Liver (tissue), 9 donors: ENCODE data around the gene TRIM41. TPM values are rescaled to one million over a fixed set of nuclear protein-coding genes. Genes with fewer than 3 reads are reported as not detected.

Experiments used
- DNase-seq: peaks from one replicate; pipeline ENCODE4 v3.0.0-alpha.2; 2017; ENCODE audit warnings: low spot score
- H3K27ac ChIP-seq, 2 donors: one replicate each; pipeline ENCODE4 v1.7.0; 2013; ENCODE audit warnings: inconsistent platforms in 2 of 2, low read length in 2 of 2, control low read depth in 1 of 2, low read depth in 1 of 2, mild to moderate bottlenecking in 1 of 2
- H3K27me3 ChIP-seq, 4 donors: one replicate each; pipeline versions ENCODE4 v1.6.1 to v1.7.0; 2013; ENCODE audit warnings: low read length in 3 of 4, inconsistent platforms in 1 of 4, mild to moderate bottlenecking in 1 of 4, moderate library complexity in 1 of 4; ENCODE audit not compliant: control insufficient read depth in 4 of 4, insufficient read depth in 4 of 4
- H3K36me3 ChIP-seq, 4 donors: one replicate each; pipeline versions ENCODE4 v1.6.1 to v1.7.0; 2013; ENCODE audit warnings: low read length in 3 of 4, mild to moderate bottlenecking in 3 of 4, low read depth in 1 of 4, moderate library complexity in 1 of 4; ENCODE audit not compliant: control insufficient read depth in 4 of 4, insufficient read depth in 3 of 4
- H3K4me1 ChIP-seq, 4 donors: one replicate each; pipeline versions ENCODE4 v1.6.1 to v1.7.0; 2013; ENCODE audit warnings: low read length in 3 of 4, mild to moderate bottlenecking in 3 of 4, moderate library complexity in 1 of 4; ENCODE audit not compliant: control insufficient read depth in 4 of 4, insufficient read depth in 4 of 4
- H3K4me3 ChIP-seq, 3 donors: one replicate each; pipeline versions ENCODE4 v1.6.1 to v1.7.0; 2013; ENCODE audit warnings: low read length in 3 of 3, control low read depth in 1 of 3, low read depth in 1 of 3, mild to moderate bottlenecking in 1 of 3
- H3K9ac ChIP-seq, 2 donors: one replicate each; pipeline ENCODE4 v1.7.0; 2013; ENCODE audit warnings: low read length in 2 of 2, mild to moderate bottlenecking in 2 of 2, moderate library complexity in 2 of 2, control low read depth in 1 of 2, low read depth in 1 of 2
- H3K9me3 ChIP-seq, 4 donors: one replicate each; pipeline versions ENCODE4 v1.6.1 to v1.7.0; 2013; ENCODE audit warnings: low read length in 3 of 4; ENCODE audit not compliant: control insufficient read depth in 4 of 4
- EGR1 ChIP-seq, 2 donors: IDR thresholded peaks; 2 replicates each; pipeline ENCODE4 v1.6.1; 2016 to 2018; ENCODE audit warnings: antibody characterized with exemption in 2 of 2, low read depth in 2 of 2
- FOXA1 ChIP-seq: IDR thresholded peaks from 2 replicates; pipeline ENCODE4 v1.6.1; 2016; ENCODE audit warnings: antibody characterized with exemption
- FOXA2 ChIP-seq: IDR thresholded peaks from 2 replicates; pipeline ENCODE4 v1.6.1; 2016; ENCODE audit warnings: antibody characterized with exemption
- HNF4A ChIP-seq, 2 donors: conservative IDR thresholded peaks; 2 replicates each; pipeline ENCODE4 v1.6.1; 2016; ENCODE audit warnings: antibody characterized with exemption in 2 of 2, mild to moderate bottlenecking in 2 of 2
- HNF4G ChIP-seq: IDR thresholded peaks from 2 replicates; pipeline ENCODE4 v1.6.1; 2016; ENCODE audit warnings: antibody characterized with exemption
- JUND ChIP-seq, 2 donors: IDR thresholded peaks; 2 replicates each; pipeline ENCODE4 v1.6.1; 2016; ENCODE audit warnings: antibody characterized with exemption in 2 of 2
- NR2F2 ChIP-seq: IDR thresholded peaks from 2 replicates; pipeline ENCODE4 v1.6.1; 2016; ENCODE audit warnings: antibody characterized with exemption
- RAD21 ChIP-seq, 2 donors: IDR thresholded peaks; 2 replicates each; pipeline ENCODE4 v1.6.1; 2016; ENCODE audit warnings: antibody characterized with exemption in 2 of 2, mild to moderate bottlenecking in 2 of 2
- RXRA ChIP-seq, 2 donors: IDR thresholded peaks; 2 replicates each; pipeline ENCODE4 v1.6.1; 2017 to 2018; ENCODE audit warnings: antibody characterized with exemption in 2 of 2, mild to moderate bottlenecking in 1 of 2
- SP1 ChIP-seq: IDR thresholded peaks from 2 replicates; pipeline ENCODE4 v1.6.1; 2018; ENCODE audit warnings: antibody characterized with exemption, mild to moderate bottlenecking
- TAF1 ChIP-seq: conservative IDR thresholded peaks from 2 replicates; pipeline ENCODE4 v1.6.1; 2016; ENCODE audit warnings: antibody characterized with exemption, mild to moderate bottlenecking
- YY1 ChIP-seq: IDR thresholded peaks from 2 replicates; pipeline ENCODE4 v1.6.1; 2016; ENCODE audit warnings: antibody characterized with exemption, mild to moderate bottlenecking
- WGBS: extraction: QIAGEN DNeasy Blood & Tissue Kit; methylation state at CpG from one replicate; pipeline ENCODE4 v1.1.7; 2013; 5-methylcytosine and 5-hydroxymethylcytosine counted together
- polyA plus RNA-seq, 2 donors: library from polyadenylated mRNA; stranded (reverse) in 1 of 2; unstranded in 1 of 2; fragments of 200-250 nt in 1 of 2; fragments of >200 nt in 1 of 2; fragmentation: Nextera tagmentation in 1 of 2; extraction: Ambion mirVana in 1 of 2; gene quantifications; one replicate each; pipeline versions ENCODE4 v1.2.1 to v1.2.3, GENCODE V29; 2013 to 2015
- total RNA-seq, 2 donors: library from RNA; depleted of rRNA; stranded (reverse); fragments of >200 nt; gene quantifications; one replicate each; pipeline ENCODE4 v1.2.3, GENCODE V29; 2014
- TF ChIP-seq, protein P1 (sequence below): IDR thresholded peaks from 2 replicates; pipeline ENCODE4 v1.6.1; 2016; ENCODE audit warnings: antibody characterized with exemption
- TF ChIP-seq, protein P2 (sequence below): fragments of 150-350 bp; IDR thresholded peaks from 2 replicates; pipeline ENCODE4 v1.5.1; 2017; ENCODE audit warnings: improper control_type of control experiment, low read depth, low read length; ENCODE audit not compliant: missing input control
- TF ChIP-seq, protein P3 (sequence below): IDR thresholded peaks from 2 replicates; pipeline ENCODE4 v1.6.1; 2016; ENCODE audit warnings: antibody characterized with exemption
- donor health status: healthy.
- donor health status: healthy.
- donor health status: healthy.
- donor health status: healthy.
- donor health status: healthy.

TRIM41 gene
- total and polyA plus RNA-seq, 4 donors, result 2.8 to 14.1 (median 11.0) TPM

DNA sequence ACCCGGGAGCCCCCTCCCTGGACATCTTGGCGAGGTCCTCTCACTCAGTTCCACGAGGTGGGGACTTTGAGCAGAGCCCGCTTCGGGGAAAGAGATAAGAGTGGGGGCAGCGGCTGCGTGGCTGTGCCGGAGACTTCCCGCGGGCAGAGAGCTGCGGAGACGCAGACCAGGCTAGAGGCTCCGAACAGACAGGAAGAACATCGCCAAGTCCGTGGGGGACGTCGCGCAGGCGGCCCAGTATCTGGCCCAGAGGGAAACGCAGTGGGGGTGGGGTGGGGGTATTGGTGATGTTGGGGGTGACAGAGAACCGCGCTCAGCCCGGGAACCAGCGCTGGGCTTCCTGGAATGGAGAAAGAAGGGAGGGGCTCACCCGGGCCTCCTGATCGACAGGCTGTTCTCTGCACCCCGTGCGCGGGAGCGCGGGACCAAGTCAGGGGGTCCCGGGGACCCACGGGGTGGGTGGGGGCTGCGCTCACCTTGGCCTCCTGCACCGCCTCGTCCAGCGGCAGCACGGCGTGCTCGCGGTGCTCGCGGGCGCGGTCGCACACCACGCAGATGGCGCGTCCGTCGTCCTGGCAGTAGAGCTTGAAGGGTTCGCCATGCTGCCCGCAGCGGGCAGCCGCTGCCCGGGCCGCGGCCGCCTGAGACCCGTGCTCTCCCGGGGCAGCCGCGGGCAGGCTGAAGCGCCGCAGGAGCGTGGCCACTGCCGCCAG is 18.8 kb upstream of the TRIM41 start:
- DNase-seq, result no peak
- Histone ChIP-seq H3K4me1 (peaks cover 12 to 37% (median 26%) of the 10 kb centered on the region in 4 donors), H3K27ac (no peak overlapping the region), H3K27me3 (no peaks in the 10 kb centered on the region), H3K36me3 (no peaks in the 10 kb centered on the region), H3K9me3 (no peaks in the 10 kb centered on the region), H3K9ac (no peak overlapping the region), H3K4me3 (peak overlapping the region in 2 of 3 donors; percentile 45 to 52)
- 4% methylated on average over 67 of the region's 67 CpGs for WGBS
- no peak for TF ChIP-seq RXRA (IDR thresholded peaks at IDR 0.05)
- no peak for TF ChIP-seq YY1
- TF ChIP-seq, protein P1, sequence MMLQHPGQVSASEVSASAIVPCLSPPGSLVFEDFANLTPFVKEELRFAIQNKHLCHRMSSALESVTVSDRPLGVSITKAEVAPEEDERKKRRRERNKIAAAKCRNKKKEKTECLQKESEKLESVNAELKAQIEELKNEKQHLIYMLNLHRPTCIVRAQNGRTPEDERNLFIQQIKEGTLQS, result no peak
- TF ChIP-seq, protein P2, sequence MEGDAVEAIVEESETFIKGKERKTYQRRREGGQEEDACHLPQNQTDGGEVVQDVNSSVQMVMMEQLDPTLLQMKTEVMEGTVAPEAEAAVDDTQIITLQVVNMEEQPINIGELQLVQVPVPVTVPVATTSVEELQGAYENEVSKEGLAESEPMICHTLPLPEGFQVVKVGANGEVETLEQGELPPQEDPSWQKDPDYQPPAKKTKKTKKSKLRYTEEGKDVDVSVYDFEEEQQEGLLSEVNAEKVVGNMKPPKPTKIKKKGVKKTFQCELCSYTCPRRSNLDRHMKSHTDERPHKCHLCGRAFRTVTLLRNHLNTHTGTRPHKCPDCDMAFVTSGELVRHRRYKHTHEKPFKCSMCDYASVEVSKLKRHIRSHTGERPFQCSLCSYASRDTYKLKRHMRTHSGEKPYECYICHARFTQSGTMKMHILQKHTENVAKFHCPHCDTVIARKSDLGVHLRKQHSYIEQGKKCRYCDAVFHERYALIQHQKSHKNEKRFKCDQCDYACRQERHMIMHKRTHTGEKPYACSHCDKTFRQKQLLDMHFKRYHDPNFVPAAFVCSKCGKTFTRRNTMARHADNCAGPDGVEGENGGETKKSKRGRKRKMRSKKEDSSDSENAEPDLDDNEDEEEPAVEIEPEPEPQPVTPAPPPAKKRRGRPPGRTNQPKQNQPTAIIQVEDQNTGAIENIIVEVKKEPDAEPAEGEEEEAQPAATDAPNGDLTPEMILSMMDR, result no peak
- no peak for TF ChIP-seq HNF4G
- TF ChIP-seq, protein P3, sequence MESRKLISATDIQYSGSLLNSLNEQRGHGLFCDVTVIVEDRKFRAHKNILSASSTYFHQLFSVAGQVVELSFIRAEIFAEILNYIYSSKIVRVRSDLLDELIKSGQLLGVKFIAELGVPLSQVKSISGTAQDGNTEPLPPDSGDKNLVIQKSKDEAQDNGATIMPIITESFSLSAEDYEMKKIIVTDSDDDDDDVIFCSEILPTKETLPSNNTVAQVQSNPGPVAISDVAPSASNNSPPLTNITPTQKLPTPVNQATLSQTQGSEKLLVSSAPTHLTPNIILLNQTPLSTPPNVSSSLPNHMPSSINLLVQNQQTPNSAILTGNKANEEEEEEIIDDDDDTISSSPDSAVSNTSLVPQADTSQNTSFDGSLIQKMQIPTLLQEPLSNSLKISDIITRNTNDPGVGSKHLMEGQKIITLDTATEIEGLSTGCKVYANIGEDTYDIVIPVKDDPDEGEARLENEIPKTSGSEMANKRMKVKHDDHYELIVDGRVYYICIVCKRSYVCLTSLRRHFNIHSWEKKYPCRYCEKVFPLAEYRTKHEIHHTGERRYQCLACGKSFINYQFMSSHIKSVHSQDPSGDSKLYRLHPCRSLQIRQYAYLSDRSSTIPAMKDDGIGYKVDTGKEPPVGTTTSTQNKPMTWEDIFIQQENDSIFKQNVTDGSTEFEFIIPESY, result no peak
- TF ChIP-seq EGR1 (IDR thresholded peaks at IDR 0.05; ENCODE audit: low read depth in 2 of 2), result no peak
- no peak for TF ChIP-seq HNF4A (conservative IDR thresholded peaks at IDR 0.05)
- TF ChIP-seq RAD21 (IDR thresholded peaks at IDR 0.05), result no peak
- TF ChIP-seq FOXA1, result no peak
- no peak for TF ChIP-seq NR2F2
- no peak for TF ChIP-seq SP1

DNA sequence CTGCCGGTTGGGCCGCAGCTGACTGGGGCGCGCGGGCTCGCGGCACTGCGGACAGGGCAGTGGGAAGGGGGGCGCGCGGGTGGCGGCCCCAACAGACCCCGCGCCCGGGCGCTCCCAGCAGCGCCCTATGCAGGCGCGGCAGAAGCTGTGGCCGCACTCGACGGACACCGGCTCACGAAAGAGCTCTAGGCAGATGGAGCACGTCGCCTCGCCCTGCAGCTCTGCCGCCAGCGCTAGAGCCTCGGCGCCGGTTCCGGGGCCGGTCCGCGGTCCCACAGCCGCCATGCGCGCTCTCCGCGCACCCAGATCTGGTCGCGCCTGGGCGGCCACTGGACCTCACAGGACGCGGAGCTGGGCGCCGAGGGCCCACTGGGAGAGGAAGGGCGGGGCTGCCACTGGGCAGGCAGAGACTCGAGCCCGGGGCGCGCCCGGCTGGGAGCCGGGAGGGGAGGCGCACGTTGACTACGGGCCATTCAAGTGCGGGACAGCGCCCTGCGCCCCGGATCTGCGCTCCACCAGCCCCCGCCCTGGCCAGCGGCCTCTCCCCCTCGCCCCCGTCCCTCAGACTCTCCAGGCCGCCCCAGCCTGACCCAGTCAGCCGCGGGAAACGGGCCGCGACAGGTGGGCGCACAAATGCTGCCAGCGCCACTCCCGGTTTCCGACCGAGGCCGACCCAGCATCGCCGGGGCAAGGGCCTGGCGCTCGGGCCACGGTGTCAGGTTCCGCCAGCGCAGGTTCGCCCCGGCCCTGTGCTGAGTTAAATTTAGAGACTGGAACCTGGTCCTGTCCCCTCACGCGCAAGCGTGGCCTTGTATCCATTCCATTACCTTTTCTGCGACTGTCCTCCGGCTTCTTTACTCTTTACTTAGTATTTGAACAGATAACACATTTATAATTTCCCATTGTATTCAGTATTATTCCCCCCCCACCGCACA is 18.0 kb upstream of the TRIM41 start, which contains the start of gene TRIM7:
Gene TRIM7, minus strand, starts transcription at position 371 of the 935 bp plus-strand sequence. Its CDS starts 86 bp downstream, at position 285.
- Histone ChIP-seq H3K4me1 (peaks cover 12 to 37% (median 26%) of the 10 kb centered on the region in 4 donors), H3K9ac (no peak within 1 kb of the TSS), H3K9me3 (no peaks in the 10 kb centered on the region), H3K27me3 (no peaks in the 10 kb centered on the region), H3K4me3 (peak within 1 kb of the TSS; percentile 23 to 52 (median 45)), H3K27ac (no peak within 1 kb of the TSS), H3K36me3 (no peaks in the 10 kb centered on the region)
- no peak for DNase-seq
- TF ChIP-seq, protein P3, result no peak
- no peak for TF ChIP-seq FOXA2
- TF ChIP-seq, protein P2, result no peak
- no peak for TF ChIP-seq JUND (IDR thresholded peaks at IDR 0.05)
- no peak for TF ChIP-seq TAF1
- no peak for TF ChIP-seq RAD21 (IDR thresholded peaks at IDR 0.05)
- TF ChIP-seq RXRA (IDR thresholded peaks at IDR 0.05), result no peak
- TF ChIP-seq FOXA1, result no peak
- no peak for TF ChIP-seq YY1
- TF ChIP-seq EGR1 (IDR thresholded peaks at IDR 0.05; ENCODE audit: low read depth in 2 of 2), result no peak
- TF ChIP-seq HNF4A (conservative IDR thresholded peaks at IDR 0.05), result no peak
- TF ChIP-seq NR2F2, result no peak
- no peak for TF ChIP-seq SP1
- WGBS, result 3% methylated on average over 94 of the region's 94 CpGs
